ENCODE results near the gene NTHL1. TPM values are rescaled to one million over a fixed set of nuclear protein-coding genes. Genes with fewer than 3 reads are reported as not detected.

The NTHL1 gene
- total and polyA plus RNA-seq, 9 of the 15 experiments (the other 6 are each of a cell fraction or from before 2014, with no cell fraction given): 1.1 to 58.8 (median 17.6) TPM

DNA sequence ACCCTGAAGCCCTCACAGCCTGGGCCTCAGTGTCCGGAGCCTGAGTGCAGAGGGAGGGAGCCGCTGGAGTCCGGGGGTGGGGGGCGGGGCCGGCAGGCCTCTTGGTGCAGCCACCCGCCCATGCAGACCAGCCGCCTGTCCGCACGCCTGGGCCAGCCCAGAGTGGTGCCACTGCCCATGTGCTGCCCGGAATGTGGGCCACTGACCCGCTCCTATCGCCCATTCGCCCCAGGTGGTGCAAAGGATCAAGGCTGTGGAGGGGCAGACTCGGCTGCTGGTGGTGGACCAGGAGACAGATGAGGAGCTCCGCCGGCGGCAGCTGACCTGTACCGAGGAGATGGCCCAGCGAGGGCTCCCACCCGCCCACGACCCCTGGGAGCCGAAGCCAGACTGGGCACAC is 18.3 kb downstream of the NTHL1 start:
- ChIA-PET POLR2A (interaction anchor here (0.8 to 1.5 kb wide), 2 partner anchors 12 to 126 kb away, joined by 3 to 6 read pairs; partner anchors contain the start of gene TRAF7), CTCF (ENCODE audit: low intra/inter-chr PET ratio) (no interaction called here)
- no peak for ATAC-seq
- H3K27ac ChIP-seq (ENCODE audit: extremely low read depth, low read depth, low read length): no peak overlapping the region
- peak overlapping the region in 1 of 2 experiments; percentile 71; a peak in 2 of 4 replicates for H3K9ac ChIP-seq (ENCODE audit: insufficient read depth in 1 of 2, low read depth in 2 of 2, low read length in 2 of 2)
- H3K79me2 ChIP-seq (ENCODE audit: control insufficient read depth, insufficient read depth, low read length): peaks cover 21% of the 10 kb centered on the region
- peaks cover 3% of the 10 kb centered on the region for H3K9me1 ChIP-seq (ENCODE audit: control insufficient read depth, insufficient read depth, low read length)
- BruUV-seq (replicated peaks): no TSS peak
- FAIRE-seq: no peak
- H4K20me1 ChIP-seq (replicated peaks; ENCODE audit: control insufficient read depth, insufficient read depth, low read length): 0 out of 2 replicates have a peak, but pooled peaks cover 7% of the 10 kb centered on the region
- in situ Hi-C loops (cut with MboI) (no loop called here), intact Hi-C loops (cut with micrococcal nuclease) (no loop called here)
- H3K36me3 ChIP-seq (ENCODE audit: control insufficient read depth, insufficient read depth, low read length): peaks cover 7% of the 10 kb centered on the region; the same call in 1 of the 3 replicates
- no peaks in the 10 kb centered on the region for H3K27me3 ChIP-seq (ENCODE audit: control insufficient read depth in 2 of 2, insufficient read depth in 2 of 2, low read length in 2 of 2)
- WGBS (ENCODE audit: insufficient coverage, low coverage, missing lambda C conversion rate): no CpG with 5 or more reads among the region's 22 CpGs
- DNase-seq (ENCODE audit: extremely low read depth in 1 of 4, low spot score in 3 of 4): no peak
- H3K4me3 ChIP-seq: no peak overlapping the region
- TF ChIP-seq EGR1 (conservative IDR thresholded peaks at IDR 0.05): peak; percentile 67
- TF ChIP-seq, protein P1, sequence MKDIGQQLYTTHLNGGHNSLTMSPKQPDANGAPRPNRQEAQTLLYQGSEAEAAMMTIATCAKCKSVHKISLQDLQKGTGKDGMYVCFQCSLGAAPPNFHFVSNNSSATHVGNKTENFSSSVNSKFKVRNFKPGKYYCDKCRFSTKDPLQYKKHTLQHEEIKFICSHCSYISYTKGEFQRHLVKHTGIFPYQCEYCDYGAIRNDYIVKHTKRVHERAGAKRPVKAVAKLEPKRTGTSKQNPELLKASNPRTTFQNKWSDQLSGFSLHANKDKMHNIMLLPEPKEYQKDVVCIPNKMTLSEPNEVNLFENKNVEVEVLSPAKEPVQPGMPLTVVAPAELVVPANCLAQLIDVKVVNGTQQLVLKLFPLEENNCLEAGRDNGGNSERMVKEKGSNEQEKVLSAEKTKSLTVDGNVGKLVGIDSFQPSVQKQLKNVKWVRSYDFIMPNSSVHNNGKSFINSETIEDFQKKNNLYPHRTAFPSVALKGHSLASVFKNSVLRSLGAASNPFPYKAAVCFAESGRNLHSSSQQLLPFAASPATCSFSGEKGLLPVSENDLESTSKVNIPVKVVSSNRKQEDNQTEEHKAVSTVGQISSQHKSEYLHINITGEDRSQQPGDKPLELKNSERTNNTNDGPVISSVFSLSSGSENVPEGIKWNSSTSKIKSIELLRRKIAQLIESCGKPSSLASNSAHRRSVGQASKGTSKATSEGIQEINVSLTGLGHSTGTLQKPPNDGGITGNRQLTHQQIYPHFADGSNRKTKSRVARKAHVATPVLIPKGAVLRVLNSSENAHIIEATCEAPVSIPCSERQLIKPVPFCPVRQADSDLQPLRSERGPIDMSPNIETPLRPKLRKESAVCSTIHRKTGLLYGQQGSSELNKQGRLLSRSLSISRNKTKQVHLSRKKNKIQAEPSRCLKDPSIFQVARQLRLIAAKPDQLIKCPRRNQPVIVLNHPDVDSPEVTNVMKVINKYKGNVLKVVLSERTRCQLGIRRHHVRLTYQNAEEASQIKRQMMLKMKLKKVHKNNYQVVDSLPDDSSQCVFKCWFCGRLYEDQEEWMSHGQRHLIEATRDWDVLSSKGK (CRISPR knock-in tag; IDR thresholded peaks at IDR 0.05): no peak
- H3K4me1 ChIP-seq (replicated peaks in 1 of 2; ENCODE audit: control insufficient read depth in 2 of 2, insufficient read depth in 2 of 2, low read length in 2 of 2): peaks cover 25 to 83% of the 10 kb centered on the region in 2 experiments
- no peak overlapping the region for H3K4me2 ChIP-seq (ENCODE audit: insufficient read depth, low read length)
- H3K9me3 ChIP-seq (replicated peaks; ENCODE audit: control insufficient read depth, insufficient read depth, low read depth, low read length): no peaks in the 10 kb centered on the region
- H2AFZ ChIP-seq (ENCODE audit: low read depth, low read length): no peak overlapping the region

Data from K562 (cell line).